GM19372 (cell line): ENCODE measurements around the gene AMDHD1.
"Not testable (repeated sequence)": the region's sequence is repeated elsewhere in the genome, so short reads cannot be mapped to it uniquely, and the experiment has no call there.

Experiments used
- ATAC-seq: cut with Tn5 transposase; IDR thresholded peaks from one replicate; pipeline ENCODE4 v1.9.1; 2021; ENCODE audit warnings: mild to moderate bottlenecking, low read depth, moderate library complexity; ENCODE audit not compliant: unreplicated experiment

AMDHD1 gene

GRCh38 chr12:95962222-95962621 lies 19.1 kb downstream of the AMDHD1 start:
- ATAC-seq: no peak

DNA sequence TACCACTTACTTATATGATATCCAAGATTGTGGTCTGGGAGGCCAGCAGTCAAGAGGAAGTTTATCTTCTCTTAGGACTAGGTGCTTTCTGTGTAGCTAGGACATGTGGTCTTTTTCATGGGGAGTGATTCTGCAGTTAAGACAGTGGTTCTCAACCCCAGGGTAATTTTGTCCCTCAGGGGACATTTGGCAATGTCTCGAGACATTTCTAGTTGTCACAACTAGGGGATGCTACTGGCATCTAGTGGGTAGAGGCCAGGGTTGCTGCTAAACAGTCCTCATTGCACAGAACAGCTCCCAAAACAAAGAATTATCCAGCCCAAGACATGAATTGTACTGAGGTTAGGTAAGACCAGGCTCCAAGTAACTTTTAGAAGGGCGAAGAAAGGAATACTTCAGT lies 20.0 kb downstream of the AMDHD1 start:
- no peak for ATAC-seq

DNA sequence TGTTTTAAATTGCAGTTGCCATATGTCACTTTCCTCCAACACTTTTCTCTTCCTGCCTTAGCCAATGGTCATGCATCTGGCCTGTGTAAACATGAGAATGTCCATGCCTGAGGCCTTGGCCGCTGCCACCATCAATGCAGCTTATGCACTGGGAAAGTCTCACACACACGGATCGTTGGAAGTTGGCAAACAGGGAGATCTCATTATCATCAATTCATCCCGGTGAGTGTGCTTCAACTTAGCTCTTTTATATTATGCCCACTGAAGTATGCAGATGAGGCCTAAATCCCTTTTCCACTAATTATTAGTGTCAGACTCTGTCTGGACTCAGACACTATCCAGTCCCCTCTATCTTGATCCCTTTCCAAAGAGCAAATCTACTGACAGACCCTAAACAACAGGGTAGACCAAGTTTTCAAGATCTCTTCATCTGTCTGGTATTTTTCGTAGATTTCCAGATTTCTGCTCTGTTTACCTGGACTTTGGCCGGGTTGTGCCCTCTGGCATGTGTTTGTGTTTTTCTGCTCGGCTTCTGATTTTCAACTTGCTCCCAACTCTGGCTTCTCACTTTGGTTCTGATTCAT lies 23.2 kb downstream of the AMDHD1 start:
- ATAC-seq: no peak

GRCh38 chr12:95967301-95967700 lies 24.2 kb downstream of the AMDHD1 start:
- ATAC-seq: no peak

- not testable (repeated sequence) for ATAC-seq
These were observed 26.0 kb downstream of the AMDHD1 start for GRCh38 chr12:95969116-95969515.

GRCh38 chr12:95970905-95971304 lies 27.8 kb downstream of the AMDHD1 start:
- no peak for ATAC-seq

- ATAC-seq: no peak
These were observed 29.8 kb downstream of the AMDHD1 start for GRCh38 chr12:95972832-95973456.

GRCh38 chr12:95974358-95974757 lies 31.2 kb downstream of the AMDHD1 start:
- ATAC-seq: no peak

GRCh38 chr12:95975491-95975890 lies 32.4 kb downstream of the AMDHD1 start:
- no peak for ATAC-seq

GRCh38 chr12:95976416-95976832 lies 33.3 kb downstream of the AMDHD1 start:
- no peak for ATAC-seq

DNA sequence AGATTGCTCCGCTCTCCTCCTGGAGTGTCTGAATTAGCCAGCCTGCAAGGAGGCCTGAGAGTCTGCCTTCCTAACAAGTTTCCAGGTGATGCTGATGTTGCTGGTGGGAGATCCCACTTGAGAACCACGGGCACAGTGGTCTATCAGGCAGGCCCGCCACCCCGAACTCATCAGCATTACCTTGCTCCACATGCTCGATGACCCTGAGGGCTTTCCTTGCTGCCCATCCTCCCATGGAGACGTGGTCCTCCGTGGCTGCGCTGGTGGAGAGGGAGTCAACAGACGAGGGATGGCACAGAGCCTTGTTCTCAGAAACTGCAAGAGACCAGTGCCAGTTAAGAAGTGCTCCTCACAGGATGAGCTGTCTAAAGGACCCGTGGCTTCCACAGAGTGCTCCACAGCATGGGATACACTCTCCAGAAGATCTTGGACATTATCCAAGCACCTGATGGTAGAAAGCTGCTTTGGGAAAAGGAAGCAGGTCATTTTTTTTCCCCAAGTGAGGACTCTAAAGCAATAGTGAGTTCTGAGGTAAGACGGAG lies 34.7 kb downstream of the AMDHD1 start:
- ATAC-seq: no peak

DNA sequence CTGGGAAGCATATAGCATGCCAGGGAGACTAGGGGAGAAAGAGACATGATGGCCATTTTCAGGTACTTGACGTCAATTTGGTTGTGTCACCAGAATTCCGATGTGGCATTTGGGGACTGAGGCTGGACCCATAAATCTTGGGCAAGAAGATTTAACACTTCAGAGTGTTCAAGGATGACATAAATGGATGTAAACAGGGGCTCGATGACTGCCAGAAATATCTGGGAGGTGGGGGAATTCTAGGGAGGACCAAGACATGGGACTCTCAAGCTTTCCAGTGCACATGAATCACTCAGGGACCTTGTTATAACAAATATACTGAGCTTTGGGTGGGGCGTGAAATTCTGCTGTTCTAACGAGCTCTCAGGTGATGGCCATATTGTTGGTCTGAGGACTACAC lies 35.2 kb downstream of the AMDHD1 start:
- no peak for ATAC-seq

GRCh38 chr12:95978774-95979173 lies 35.6 kb downstream of the AMDHD1 start:
- no peak for ATAC-seq

- no peak for ATAC-seq
These were observed 37.3 kb downstream of the AMDHD1 start for GRCh38 chr12:95980437-95980836.

- ATAC-seq: no peak
These were observed 39.5 kb downstream of the AMDHD1 start for GRCh38 chr12:95982602-95983001.

- no peak for ATAC-seq
These were observed 41.6 kb downstream of the AMDHD1 start for GRCh38 chr12:95984682-95985081.

DNA sequence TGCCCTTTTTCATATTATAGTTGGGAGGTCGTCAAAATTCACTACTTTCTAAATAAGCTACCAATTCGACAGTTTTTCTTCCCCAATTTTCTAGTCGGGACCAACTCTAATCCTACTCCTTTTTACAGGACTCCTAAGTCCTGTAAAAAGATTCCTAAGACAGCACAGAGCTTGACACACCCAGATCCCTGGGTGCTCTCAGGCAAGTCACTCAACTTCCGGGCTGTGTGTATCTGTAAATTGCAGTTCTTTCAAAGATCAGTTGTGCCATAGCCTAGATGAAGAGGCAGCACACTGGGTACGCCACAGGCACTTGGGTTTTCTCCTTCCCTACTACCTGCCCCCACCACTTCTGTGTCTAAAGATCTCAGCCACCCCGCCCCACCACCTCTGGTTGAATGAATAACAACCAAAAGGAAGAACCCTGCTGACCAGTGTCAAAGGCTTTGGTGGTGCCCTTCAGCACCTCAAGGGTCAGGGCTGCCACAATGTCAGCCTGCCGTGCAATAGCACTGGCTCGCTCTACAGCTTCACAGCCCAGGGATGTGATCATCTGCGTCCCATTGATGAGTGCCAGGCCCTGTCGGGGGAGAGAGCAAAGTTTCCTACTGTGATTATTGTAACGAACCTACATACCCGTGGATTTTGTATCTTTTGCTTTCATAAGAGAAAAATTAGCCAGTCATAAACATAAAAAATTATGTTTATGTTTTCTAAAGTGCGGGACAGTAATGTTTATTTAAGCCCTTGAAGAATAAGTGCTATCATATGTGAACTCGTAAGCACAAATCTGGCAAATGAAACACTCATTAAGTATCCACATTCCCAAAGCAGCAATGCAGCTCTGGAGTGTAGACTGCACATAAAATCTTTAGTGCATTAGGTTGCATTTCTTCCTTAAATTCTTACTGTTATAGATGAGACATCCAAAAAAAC lies 43.8 kb downstream of the AMDHD1 start:
- ATAC-seq: no peak

DNA sequence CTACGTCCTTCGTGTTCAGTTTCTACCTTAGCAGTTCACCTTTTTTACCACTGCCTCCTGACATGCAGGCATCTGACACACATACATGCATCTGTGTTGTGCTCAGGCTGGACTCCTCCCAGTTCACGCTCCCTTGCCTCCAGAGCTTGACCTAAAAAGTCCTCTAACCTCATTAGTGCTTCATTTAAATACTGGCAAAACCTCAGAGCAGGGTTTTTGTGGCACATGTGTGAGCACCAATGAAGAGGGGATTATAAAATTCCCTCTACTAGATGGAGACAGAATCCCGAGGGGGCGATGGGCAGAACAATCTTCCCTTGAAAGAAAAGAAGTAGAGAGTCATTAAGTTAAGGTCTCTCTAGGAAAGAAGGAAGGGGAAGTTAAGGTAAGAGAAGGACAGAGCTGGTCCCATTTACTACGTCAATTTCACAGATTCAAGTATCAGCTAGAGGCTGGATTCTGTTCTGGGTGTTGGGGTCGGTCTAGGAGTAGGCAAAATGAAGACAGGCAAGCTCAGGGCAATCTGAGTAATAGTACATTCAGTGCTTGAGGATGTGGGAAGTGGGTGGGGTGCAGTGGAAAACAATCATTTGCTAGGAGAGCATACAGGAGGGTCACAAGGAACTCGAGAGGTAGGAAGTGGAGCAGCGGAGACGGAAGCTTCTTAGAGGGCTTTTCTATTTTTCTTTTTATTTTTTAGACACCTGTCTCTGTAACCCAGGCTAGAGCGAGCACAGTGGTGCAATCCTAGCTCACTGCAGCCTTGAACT lies 45.6 kb downstream of the AMDHD1 start:
- ATAC-seq: no peak

GRCh38 chr12:95989504-95990123 lies 46.5 kb downstream of the AMDHD1 start:
- no peak for ATAC-seq

GRCh38 chr12:95990136-95990535 lies 47.0 kb downstream of the AMDHD1 start:
- ATAC-seq: no peak
